SK-N-SH treated with all-trans-retinoic acid at 6 μM for 48 hours (cell line): ENCODE data around the gene BTG1.

Experiments
- ARNTL ChIP-seq: fragments of 450-650 bp; formaldehyde crosslinking; IDR thresholded peaks from 2 replicates; pipeline ENCODE4 v1.5.0; 2020; ENCODE audit warnings: low read depth, mild to moderate bottlenecking, moderate library complexity, borderline replicate concordance
- CREB5 ChIP-seq: fragments of 250-450 bp; sonication (Bioruptor Pico); IDR thresholded peaks from 2 replicates; pipeline ENCODE4 v1.5.1; 2020; ENCODE audit warnings: low read depth, mild to moderate bottlenecking, moderate library complexity
- CSDC2 ChIP-seq: fragments of 250-450 bp; sonication (Bioruptor Pico); IDR thresholded peaks from 2 replicates; pipeline ENCODE4 v1.5.0; 2020; ENCODE audit warnings: mild to moderate bottlenecking, moderate library complexity
- CSRNP3 ChIP-seq: fragments of 250-450 bp; sonication (Bioruptor Pico); IDR thresholded peaks from 2 replicates; pipeline ENCODE4 v1.5.1; 2021; ENCODE audit warnings: mild to moderate bottlenecking, moderate library complexity
- ESRRG ChIP-seq: fragments of 250-450 bp; sonication (Bioruptor Pico); IDR thresholded peaks from 2 replicates; pipeline ENCODE4 v1.6.1; 2021; ENCODE audit warnings: mild to moderate bottlenecking
- GLIS3 ChIP-seq: fragments of 250-450 bp; sonication (Bioruptor Pico); IDR thresholded peaks from 2 replicates; pipeline ENCODE4 v1.5.0; 2020; ENCODE audit warnings: mild to moderate bottlenecking, moderate library complexity
- OSR1 ChIP-seq: fragments of 250-450 bp; sonication (Bioruptor Pico); IDR thresholded peaks from 2 replicates; pipeline ENCODE4 v1.8.0; 2022; ENCODE audit warnings: moderate library complexity, mild to moderate bottlenecking, inconsistent platforms
- PATZ1 ChIP-seq: fragments of 250-450 bp; sonication (Bioruptor Pico); IDR thresholded peaks from 2 replicates; pipeline ENCODE4 v1.8.0; 2020; ENCODE audit warnings: mild to moderate bottlenecking, moderate library complexity, borderline replicate concordance
- POU6F1 ChIP-seq: fragments of 250-450 bp; sonication (Bioruptor Pico); IDR thresholded peaks from 2 replicates; pipeline ENCODE4 v1.8.0; 2021; ENCODE audit warnings: low read depth, mild to moderate bottlenecking, moderate library complexity, borderline replicate concordance
- RARB ChIP-seq: fragments of 250-450 bp; sonication (Bioruptor Pico); IDR thresholded peaks from 2 replicates; pipeline ENCODE4 v1.8.0; 2021; ENCODE audit warnings: mild to moderate bottlenecking, moderate library complexity
- TCF4 ChIP-seq: fragments of 250-450 bp; sonication (Bioruptor Pico); IDR thresholded peaks from 2 replicates; pipeline ENCODE4 v1.8.0; 2021; ENCODE audit warnings: mild to moderate bottlenecking, moderate library complexity, borderline replicate concordance
- ZC3H10 ChIP-seq: fragments of 250-450 bp; sonication (Bioruptor Pico); IDR thresholded peaks from 2 replicates; pipeline ENCODE4 v1.5.1; 2021; ENCODE audit warnings: mild to moderate bottlenecking, moderate library complexity
- ZFP3 ChIP-seq: fragments of 250-450 bp; sonication (Bioruptor Pico); IDR thresholded peaks from 2 replicates; pipeline ENCODE4 v1.5.0; 2020; ENCODE audit warnings: mild to moderate bottlenecking, moderate library complexity
- ZFP30 ChIP-seq: fragments of 450-650 bp; formaldehyde crosslinking; IDR thresholded peaks from 2 replicates; pipeline ENCODE4 v1.5.0; 2022; ENCODE audit warnings: mild to moderate bottlenecking, moderate library complexity

- TF ChIP-seq ZC3H10 (no peak), ZFP3 (CRISPR knock-in tag) (no peak), RARB (CRISPR knock-in tag) (no peak), ARNTL (CRISPR knock-in tag) (no peak), POU6F1 (CRISPR knock-in tag) (no peak), OSR1 (CRISPR knock-in tag) (no peak), CREB5 (CRISPR knock-in tag) (no peak), GLIS3 (CRISPR knock-in tag) (no peak), PATZ1 (CRISPR knock-in tag) (no peak), ESRRG (CRISPR knock-in tag) (no peak), TCF4 (no peak), CSDC2 (CRISPR knock-in tag) (no peak), CSRNP3 (no peak), ZFP30 (CRISPR knock-in tag) (no peak)
Measured at GRCh38 chr12:92122941-92123779, 22.5 kb downstream of the BTG1 start.
